Fibroblast of the aortic adventitia (primary cell): Measurements from ENCODE around the gene COBLL1. TPM values are rescaled to one million over a fixed set of nuclear protein-coding genes. Genes with fewer than 3 reads are reported as not detected.

ENCODE experiments used
- DNase-seq: peaks from one replicate; pipeline ENCODE4 v3.0.0-alpha.2; 2010; ENCODE audit warnings: low read depth
- H3K4me3 ChIP-seq: 2 replicates; pipeline ENCODE4 v1.5.1; 2011; ENCODE audit warnings: low read depth, mild to moderate bottlenecking, control low read depth, low read length, moderate library complexity
- small RNA-seq: library from RNA; depleted of rRNA; stranded (forward); fragments of <200 nt; gene quantifications from one replicate; pipeline ENCODE3, GENCODE V24; 2012
- total RNA-seq: library from RNA; depleted of rRNA; stranded (reverse); fragments of >200 nt; gene quantifications from 2 replicates; pipeline ENCODE4 v1.2.3, GENCODE V29; 2012; ENCODE audit warnings: low replicate concordance
- TF ChIP-seq, protein P1 (sequence below): IDR thresholded peaks from 2 replicates; pipeline ENCODE4 v1.5.1; 2011; ENCODE audit warnings: mild to moderate bottlenecking, low read length, control low read depth, inconsistent platforms; ENCODE audit not compliant: insufficient read depth

Gene COBLL1
- total RNA-seq, 1 donor = 18.4 TPM

DNA sequence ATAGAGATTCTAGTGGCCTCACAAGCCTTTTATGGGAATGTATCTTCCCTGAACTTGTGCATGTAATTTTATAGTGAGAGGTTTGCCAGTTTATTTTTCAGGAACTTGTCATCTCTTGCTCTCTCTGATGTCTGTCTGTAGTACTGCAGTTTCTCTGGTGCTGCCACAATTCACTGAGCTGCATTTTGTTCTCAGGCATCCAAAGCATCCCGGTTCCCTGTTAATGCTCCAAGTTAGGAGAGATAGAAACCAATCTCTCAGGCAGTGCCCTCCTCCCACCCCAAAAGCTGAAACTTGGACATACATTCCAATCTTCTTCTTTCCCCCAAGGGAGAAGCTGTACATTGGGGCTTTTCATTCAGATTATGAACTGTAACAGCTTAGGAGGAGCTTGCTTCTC, 190.3 kb downstream of the COBLL1 start:
- H3K4me3 ChIP-seq = no peak overlapping the region
- no peak for DNase-seq
- TF ChIP-seq, protein P1, sequence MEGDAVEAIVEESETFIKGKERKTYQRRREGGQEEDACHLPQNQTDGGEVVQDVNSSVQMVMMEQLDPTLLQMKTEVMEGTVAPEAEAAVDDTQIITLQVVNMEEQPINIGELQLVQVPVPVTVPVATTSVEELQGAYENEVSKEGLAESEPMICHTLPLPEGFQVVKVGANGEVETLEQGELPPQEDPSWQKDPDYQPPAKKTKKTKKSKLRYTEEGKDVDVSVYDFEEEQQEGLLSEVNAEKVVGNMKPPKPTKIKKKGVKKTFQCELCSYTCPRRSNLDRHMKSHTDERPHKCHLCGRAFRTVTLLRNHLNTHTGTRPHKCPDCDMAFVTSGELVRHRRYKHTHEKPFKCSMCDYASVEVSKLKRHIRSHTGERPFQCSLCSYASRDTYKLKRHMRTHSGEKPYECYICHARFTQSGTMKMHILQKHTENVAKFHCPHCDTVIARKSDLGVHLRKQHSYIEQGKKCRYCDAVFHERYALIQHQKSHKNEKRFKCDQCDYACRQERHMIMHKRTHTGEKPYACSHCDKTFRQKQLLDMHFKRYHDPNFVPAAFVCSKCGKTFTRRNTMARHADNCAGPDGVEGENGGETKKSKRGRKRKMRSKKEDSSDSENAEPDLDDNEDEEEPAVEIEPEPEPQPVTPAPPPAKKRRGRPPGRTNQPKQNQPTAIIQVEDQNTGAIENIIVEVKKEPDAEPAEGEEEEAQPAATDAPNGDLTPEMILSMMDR = no peak

DNA sequence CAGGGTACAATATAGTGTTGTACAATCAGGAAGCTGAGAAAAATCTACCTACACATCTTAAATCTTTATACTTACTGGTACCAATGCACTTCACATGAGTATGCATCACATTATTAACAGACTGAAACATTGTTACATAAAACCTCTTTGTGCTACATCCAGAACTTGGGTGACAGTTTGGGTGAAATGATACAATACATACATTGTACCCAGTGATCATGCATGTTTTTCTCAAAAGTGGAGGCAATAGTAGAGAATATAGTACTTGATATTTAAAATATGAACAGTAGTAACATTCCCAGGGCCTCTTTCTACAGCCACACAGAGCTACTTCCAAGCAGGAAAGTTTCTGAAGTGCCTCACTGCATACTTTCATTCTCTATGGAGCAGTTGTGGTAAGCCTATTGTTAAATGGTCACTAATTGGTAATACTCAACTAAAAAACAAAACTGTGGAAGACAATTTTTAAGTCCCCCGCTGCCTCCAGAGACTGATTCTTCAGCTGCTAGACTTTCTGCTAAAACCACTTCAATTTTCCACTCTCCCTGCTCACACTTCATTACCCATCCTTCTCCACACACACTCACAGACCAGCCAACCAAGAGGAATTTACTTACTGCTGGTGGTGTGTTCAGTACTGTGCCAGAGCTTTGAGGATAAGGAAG, 197.5 kb downstream of the COBLL1 start:
- DNase-seq = no peak
- TF ChIP-seq, protein P1 = no peak
- H3K4me3 ChIP-seq = no peak overlapping the region

DNA sequence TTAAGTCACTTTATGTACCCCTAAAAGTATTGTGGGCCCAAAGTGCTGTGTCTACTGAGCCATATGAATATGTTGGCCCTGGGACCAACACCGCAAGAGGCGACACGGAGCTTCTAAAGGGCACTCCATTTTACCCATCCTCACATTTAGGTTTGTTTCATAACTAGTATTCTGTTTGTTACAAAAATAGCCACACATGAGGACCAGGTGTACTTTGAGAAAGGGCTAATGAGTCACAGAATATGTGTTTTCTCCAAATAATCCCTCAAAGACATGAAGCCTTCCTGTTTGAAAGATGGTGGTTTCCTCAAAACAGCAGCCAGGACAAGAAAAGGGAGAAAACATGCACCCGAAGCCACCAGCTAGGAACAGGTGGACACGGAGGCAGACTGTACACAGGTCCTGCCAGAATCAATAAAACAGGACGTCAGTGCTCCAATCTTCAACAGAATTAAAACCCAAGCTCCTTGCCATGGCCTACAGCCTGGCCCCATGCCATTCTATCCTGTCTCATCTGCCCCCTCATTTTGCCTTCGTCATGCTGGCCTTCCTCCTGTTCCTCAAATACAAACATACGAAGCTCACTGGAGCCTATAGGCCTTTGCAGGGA, 198.6 kb downstream of the COBLL1 start:
- DNase-seq = no peak
- H3K4me3 ChIP-seq = no peak overlapping the region
- TF ChIP-seq, protein P1 = no peak

DNA sequence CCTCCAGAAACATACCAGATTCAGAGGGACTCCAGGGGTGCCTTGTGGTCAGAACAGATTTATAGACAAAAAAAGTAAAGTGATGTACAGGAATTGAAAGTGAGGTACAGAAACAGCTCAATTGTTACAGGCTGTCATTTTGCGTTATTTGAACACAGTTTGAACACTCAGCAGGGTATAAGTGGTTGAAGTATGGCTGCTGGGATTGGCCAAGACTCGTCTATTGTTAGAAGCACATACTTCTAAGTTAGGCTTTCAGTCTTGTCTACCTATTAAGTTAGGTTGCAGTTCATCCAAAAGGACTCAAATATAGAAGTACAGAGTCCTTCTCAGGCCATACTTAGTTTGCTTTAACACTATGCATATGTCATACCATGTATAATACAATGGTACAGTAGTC, 199.4 kb downstream of the COBLL1 start:
- DNase-seq = no peak
- no peak overlapping the region for H3K4me3 ChIP-seq
- TF ChIP-seq, protein P1 = no peak

Small RNAs within 50 kb of the gene (small RNA-seq; reads per million reads assigned to genes)
- not detected for gene RNA5SP110
- not detected for gene SNORA70F

Other genes starting within 250 kb of the COBLL1 start
- gene GRB14, start 220.3 kb downstream of the COBLL1 start, total RNA-seq = 6.1 and 6.9 TPM in 2 replicates
- gene SLC38A11, start 113.7 kb upstream of the COBLL1 start, total RNA-seq = 0.45 TPM in 1 of 2 replicates, not detected in the other